ENCODE data around the gene USP47.

USP47 gene

DNA sequence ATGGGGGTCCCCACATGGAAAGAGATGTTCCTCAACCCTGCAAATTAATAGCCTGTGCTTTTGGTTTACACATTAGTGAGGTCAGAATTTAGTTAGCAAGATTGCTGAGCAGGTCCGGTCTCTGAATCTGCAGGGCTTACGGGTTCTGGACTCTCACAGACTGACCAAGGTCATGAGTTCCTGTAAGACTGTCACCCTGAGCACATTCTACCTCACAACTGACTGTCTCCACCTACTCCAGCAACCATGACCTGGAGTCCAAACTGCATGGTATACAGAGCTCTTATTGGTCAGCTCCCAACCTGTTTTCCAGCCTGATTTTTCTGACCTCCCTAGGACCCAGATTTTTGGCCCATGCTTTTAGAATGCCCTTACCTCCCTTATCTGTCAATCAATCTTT, 138.4 kb downstream of the USP47 start:
- TF ChIP-seq, protein P1, sequence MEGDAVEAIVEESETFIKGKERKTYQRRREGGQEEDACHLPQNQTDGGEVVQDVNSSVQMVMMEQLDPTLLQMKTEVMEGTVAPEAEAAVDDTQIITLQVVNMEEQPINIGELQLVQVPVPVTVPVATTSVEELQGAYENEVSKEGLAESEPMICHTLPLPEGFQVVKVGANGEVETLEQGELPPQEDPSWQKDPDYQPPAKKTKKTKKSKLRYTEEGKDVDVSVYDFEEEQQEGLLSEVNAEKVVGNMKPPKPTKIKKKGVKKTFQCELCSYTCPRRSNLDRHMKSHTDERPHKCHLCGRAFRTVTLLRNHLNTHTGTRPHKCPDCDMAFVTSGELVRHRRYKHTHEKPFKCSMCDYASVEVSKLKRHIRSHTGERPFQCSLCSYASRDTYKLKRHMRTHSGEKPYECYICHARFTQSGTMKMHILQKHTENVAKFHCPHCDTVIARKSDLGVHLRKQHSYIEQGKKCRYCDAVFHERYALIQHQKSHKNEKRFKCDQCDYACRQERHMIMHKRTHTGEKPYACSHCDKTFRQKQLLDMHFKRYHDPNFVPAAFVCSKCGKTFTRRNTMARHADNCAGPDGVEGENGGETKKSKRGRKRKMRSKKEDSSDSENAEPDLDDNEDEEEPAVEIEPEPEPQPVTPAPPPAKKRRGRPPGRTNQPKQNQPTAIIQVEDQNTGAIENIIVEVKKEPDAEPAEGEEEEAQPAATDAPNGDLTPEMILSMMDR (IDR thresholded peaks at IDR 0.05; ENCODE audit: borderline replicate concordance, extremely low read depth, low read length, poor library complexity, severe bottlenecking): no peak
- no peak for TF ChIP-seq EZH2 (IDR thresholded peaks at IDR 0.05; ENCODE audit: borderline replicate concordance, low read depth, low read length, severe bottlenecking)
- H3K27me3 ChIP-seq (ENCODE audit: insufficient read depth, low read length, poor library complexity): peaks cover 18% of the 10 kb centered on the region
- DNase-seq (no peak), ATAC-seq (ENCODE audit: insufficient read depth, low read depth) (no peak)
- H3K9me3 ChIP-seq (ENCODE audit: insufficient read depth, low read length, severe bottlenecking): no peaks in the 10 kb centered on the region
- no peaks in the 10 kb centered on the region for H3K79me2 ChIP-seq (ENCODE audit: insufficient read depth, low read length)
- H4K20me1 ChIP-seq (ENCODE audit: insufficient read depth, low read length): 0 out of 2 replicates have a peak, but pooled peaks cover 3% of the 10 kb centered on the region
- H3K27ac ChIP-seq (ENCODE audit: low read length): no peak overlapping the region
- no peaks in the 10 kb centered on the region for H3K4me1 ChIP-seq (ENCODE audit: insufficient read depth, low read length)
- no peak overlapping the region for H3K4me3 ChIP-seq (ENCODE audit: low read depth in 1 of 2, low read length in 2 of 2)
- H3K9ac ChIP-seq (ENCODE audit: low read depth, low read length): no peak overlapping the region
- H2AFZ ChIP-seq (ENCODE audit: low read depth, low read length): no peak overlapping the region
- no peaks in the 10 kb centered on the region for H3K36me3 ChIP-seq (ENCODE audit: insufficient read depth, low read length)
- H3K4me2 ChIP-seq (ENCODE audit: insufficient read depth, low read length): no peak overlapping the region

DNA sequence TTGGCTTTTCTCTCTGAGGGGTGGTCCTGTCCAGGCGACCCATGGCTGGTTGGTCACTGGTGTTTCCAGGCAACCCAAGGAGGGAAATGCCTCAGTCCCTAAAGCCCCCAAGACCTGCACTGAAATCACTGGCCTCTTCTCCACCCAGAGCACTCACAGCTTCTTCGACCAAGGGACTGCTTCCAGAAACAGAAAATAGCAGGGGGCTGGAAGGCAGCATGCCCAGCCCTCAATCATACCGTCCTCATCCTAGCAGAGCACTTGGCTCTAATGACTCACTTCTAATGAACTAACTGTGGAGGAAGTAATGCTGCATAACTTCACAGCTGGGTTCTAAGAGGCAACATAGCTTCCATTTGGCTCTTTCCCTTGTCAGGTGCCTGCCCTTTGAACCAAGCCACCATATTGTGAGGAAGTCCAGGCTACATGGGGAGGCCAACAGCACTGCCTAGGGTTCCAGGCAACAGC, 139.1 kb downstream of the USP47 start:
- H3K79me2 ChIP-seq (ENCODE audit: insufficient read depth, low read length): no peaks in the 10 kb centered on the region
- H3K36me3 ChIP-seq (ENCODE audit: insufficient read depth, low read length): no peaks in the 10 kb centered on the region
- no peak overlapping the region for H3K4me3 ChIP-seq (ENCODE audit: low read depth in 1 of 2, low read length in 2 of 2)
- no peak overlapping the region for H2AFZ ChIP-seq (ENCODE audit: low read depth, low read length)
- no peak overlapping the region for H3K9ac ChIP-seq (ENCODE audit: low read depth, low read length)
- no peaks in the 10 kb centered on the region for H3K9me3 ChIP-seq (ENCODE audit: insufficient read depth, low read length, severe bottlenecking)
- no peaks in the 10 kb centered on the region for H3K4me1 ChIP-seq (ENCODE audit: insufficient read depth, low read length)
- peaks cover 18% of the 10 kb centered on the region for H3K27me3 ChIP-seq (ENCODE audit: insufficient read depth, low read length, poor library complexity)
- H3K27ac ChIP-seq (ENCODE audit: low read length): no peak overlapping the region
- no peak overlapping the region for H3K4me2 ChIP-seq (ENCODE audit: insufficient read depth, low read length)
- DNase-seq (no peak), ATAC-seq (ENCODE audit: insufficient read depth, low read depth) (no peak)
- TF ChIP-seq, protein P1 (IDR thresholded peaks at IDR 0.05; ENCODE audit: borderline replicate concordance, extremely low read depth, low read length, poor library complexity, severe bottlenecking): no peak
- TF ChIP-seq EZH2 (IDR thresholded peaks at IDR 0.05; ENCODE audit: borderline replicate concordance, low read depth, low read length, severe bottlenecking): no peak
- H4K20me1 ChIP-seq (ENCODE audit: insufficient read depth, low read length): 0 out of 2 replicates have a peak, but pooled peaks cover 3% of the 10 kb centered on the region

DNA sequence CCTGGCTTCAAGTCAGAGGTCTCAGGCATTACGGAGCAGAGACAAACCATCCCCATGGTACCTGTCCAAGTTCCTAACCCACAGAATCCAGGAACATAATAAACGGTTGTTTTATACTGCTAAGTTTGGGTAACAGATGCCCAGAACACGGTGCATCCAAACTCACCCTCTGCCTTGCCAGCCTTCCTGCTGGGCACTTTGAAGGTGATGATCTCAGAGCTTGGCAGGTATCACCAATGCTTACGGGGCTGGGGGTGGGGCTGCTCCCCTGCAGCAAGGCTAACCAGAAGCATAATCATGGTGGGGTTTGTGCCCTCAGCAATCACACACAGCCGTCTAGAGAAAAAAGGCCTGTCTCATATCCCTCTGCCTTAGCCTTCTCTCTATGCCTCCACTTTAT, 139.6 kb downstream of the USP47 start:
- no peaks in the 10 kb centered on the region for H3K4me1 ChIP-seq (ENCODE audit: insufficient read depth, low read length)
- H3K9ac ChIP-seq (ENCODE audit: low read depth, low read length): no peak overlapping the region
- H4K20me1 ChIP-seq (ENCODE audit: insufficient read depth, low read length): 0 out of 2 replicates have a peak, but pooled peaks cover under 1% of the 10 kb centered on the region
- no peaks in the 10 kb centered on the region for H3K36me3 ChIP-seq (ENCODE audit: insufficient read depth, low read length)
- no peak for DNase-seq
- peaks cover 18% of the 10 kb centered on the region for H3K27me3 ChIP-seq (ENCODE audit: insufficient read depth, low read length, poor library complexity)
- TF ChIP-seq, protein P1 (IDR thresholded peaks at IDR 0.05; ENCODE audit: borderline replicate concordance, extremely low read depth, low read length, poor library complexity, severe bottlenecking): no peak
- TF ChIP-seq EZH2 (IDR thresholded peaks at IDR 0.05; ENCODE audit: borderline replicate concordance, low read depth, low read length, severe bottlenecking): no peak
- H3K4me3 ChIP-seq (ENCODE audit: low read depth in 1 of 2, low read length in 2 of 2): no peak overlapping the region
- H3K9me3 ChIP-seq (ENCODE audit: insufficient read depth, low read length, severe bottlenecking): no peaks in the 10 kb centered on the region
- ATAC-seq (ENCODE audit: insufficient read depth, low read depth): no peak
- H3K4me2 ChIP-seq (ENCODE audit: insufficient read depth, low read length): no peak overlapping the region
- H3K27ac ChIP-seq (ENCODE audit: low read length): no peak overlapping the region
- no peak overlapping the region for H2AFZ ChIP-seq (ENCODE audit: low read depth, low read length)
- no peaks in the 10 kb centered on the region for H3K79me2 ChIP-seq (ENCODE audit: insufficient read depth, low read length)

DNA sequence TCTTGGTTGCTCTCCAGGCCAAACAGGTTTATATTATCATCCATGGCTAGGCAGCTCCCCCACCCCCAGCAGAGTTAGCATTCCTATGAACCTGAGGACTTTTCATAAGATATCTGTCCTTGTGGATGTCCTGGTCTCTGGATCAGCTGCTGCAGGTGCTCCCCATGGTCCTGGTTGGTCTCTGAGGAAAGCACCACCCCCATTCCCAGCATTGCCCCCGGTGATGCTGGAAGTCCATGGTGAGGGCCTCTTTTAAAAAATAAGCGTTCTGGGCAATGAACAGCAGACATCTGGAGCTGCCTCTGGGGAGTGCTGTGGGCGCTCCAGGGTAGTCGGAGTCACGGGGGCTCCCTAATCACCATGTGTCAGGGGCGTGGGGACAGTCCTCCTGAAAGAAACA, 140.1 kb downstream of the USP47 start:
- no peak overlapping the region for H3K27ac ChIP-seq (ENCODE audit: low read length)
- H3K9me3 ChIP-seq (ENCODE audit: insufficient read depth, low read length, severe bottlenecking): no peaks in the 10 kb centered on the region
- no peak overlapping the region for H3K4me3 ChIP-seq (ENCODE audit: low read depth in 1 of 2, low read length in 2 of 2)
- DNase-seq (no peak), ATAC-seq (ENCODE audit: insufficient read depth, low read depth) (no peak)
- H4K20me1 ChIP-seq (ENCODE audit: insufficient read depth, low read length): no peaks in the 10 kb centered on the region
- no peak overlapping the region for H2AFZ ChIP-seq (ENCODE audit: low read depth, low read length)
- no peak overlapping the region for H3K4me2 ChIP-seq (ENCODE audit: insufficient read depth, low read length)
- H3K36me3 ChIP-seq (ENCODE audit: insufficient read depth, low read length): no peaks in the 10 kb centered on the region
- H3K4me1 ChIP-seq (ENCODE audit: insufficient read depth, low read length): no peaks in the 10 kb centered on the region
- TF ChIP-seq, protein P1 (IDR thresholded peaks at IDR 0.05; ENCODE audit: borderline replicate concordance, extremely low read depth, low read length, poor library complexity, severe bottlenecking): no peak
- no peak for TF ChIP-seq EZH2 (IDR thresholded peaks at IDR 0.05; ENCODE audit: borderline replicate concordance, low read depth, low read length, severe bottlenecking)
- peaks cover 18% of the 10 kb centered on the region for H3K27me3 ChIP-seq (ENCODE audit: insufficient read depth, low read length, poor library complexity)
- no peaks in the 10 kb centered on the region for H3K79me2 ChIP-seq (ENCODE audit: insufficient read depth, low read length)
- H3K9ac ChIP-seq (ENCODE audit: low read depth, low read length): no peak overlapping the region
